HG03135 (cell line): ENCODE results near the gene GPX4.

Source experiments
- ATAC-seq: cut with Tn5 transposase; IDR thresholded peaks from one replicate; pipeline ENCODE4 v1.9.1; 2021; ENCODE audit warnings: mild to moderate bottlenecking, moderate library complexity; ENCODE audit not compliant: unreplicated experiment

GPX4 gene

GRCh38 chr19:1147934-1148549 is 44.2 kb downstream of the GPX4 start:
- ATAC-seq = no peak

GRCh38 chr19:1149259-1150045 is 45.7 kb downstream of the GPX4 start:
- ATAC-seq = no peak

GRCh38 chr19:1150333-1151036 is 46.7 kb downstream of the GPX4 start:
- ATAC-seq = no peak

- no peak for ATAC-seq
These were observed 47.4 kb downstream of the GPX4 start for GRCh38 chr19:1151037-1151724.

- ATAC-seq = no peak
These were observed 48.3 kb downstream of the GPX4 start for GRCh38 chr19:1151917-1152587.

- no peak for ATAC-seq
These were observed 50.3 kb downstream of the GPX4 start for GRCh38 chr19:1153891-1154730.

GRCh38 chr19:1154731-1155351 is 51.0 kb downstream of the GPX4 start:
- ATAC-seq = no peak

GRCh38 chr19:1155352-1156304 is 51.8 kb downstream of the GPX4 start:
- ATAC-seq = no peak
